Activated CD4-positive, CD25-positive, alpha-beta regulatory T cell treated with anti-CD3 and anti-CD28 coated beads, Interleukin-2, amount 50 U/mL, for 72 hours (primary cell): ENCODE data around the gene KAZN.

Source experiments
- DNase-seq: peaks from one replicate; pipeline ENCODE4 v3.0.0; 2021

Gene KAZN

DNA sequence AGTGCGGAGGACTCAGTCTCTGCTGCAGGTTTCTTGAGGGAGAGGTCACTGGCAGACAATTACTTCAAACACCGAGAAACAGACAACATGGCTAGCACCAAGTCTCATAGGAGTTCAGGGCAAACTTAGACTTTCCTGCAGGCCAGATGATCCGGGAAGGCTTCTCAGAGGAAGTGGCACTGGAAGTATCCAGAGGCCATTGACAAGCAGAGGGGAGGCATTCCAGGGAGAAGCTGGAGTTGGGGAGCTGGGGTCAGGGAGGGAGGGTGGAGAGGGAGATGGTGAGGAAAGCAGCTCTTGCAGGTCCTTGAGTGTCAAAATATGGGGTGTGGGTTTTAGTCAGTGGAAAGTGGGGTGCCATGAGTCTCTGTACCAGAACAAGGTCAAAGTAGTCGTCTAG is 147.9 kb downstream of the KAZN start:
- DNase-seq, result no peak

DNA sequence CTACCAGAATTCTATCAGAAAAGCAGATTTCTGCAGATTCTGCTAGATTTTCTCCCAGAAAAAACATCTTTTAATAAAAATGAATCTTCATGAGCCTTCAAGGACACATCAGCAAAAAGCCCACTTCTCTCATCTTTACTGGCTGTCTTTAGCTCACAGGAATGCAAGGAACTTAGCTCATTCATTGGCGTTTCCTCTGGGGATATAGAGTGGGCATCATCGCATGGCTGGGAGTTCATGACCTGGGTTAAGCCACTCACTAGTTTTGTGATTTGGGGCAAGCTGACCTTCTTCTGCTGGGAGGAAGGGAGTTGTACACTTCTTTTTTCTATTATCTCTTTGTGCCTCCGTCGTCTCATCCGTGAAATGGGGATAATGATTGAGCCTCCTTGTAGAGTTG is 149.7 kb downstream of the KAZN start:
- DNase-seq, result no peak

DNA sequence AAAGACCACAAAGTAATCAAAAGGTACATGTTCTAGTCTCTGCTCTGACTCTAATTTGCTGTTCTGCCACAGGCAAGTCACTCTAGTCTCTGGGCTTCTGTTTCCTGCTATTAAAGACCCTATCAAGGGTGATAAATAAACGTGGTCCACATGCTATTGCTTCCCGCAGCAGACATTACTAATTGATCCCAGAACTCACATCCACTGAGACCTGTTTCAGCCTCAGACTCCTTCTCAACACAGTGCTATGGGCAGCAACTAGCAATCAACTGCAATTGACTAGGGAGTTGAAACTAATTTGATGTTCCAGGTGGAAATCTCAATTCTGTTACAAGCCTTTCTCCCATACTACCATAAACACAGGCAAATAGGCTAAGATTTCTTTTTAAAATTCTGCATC is 150.5 kb downstream of the KAZN start:
- DNase-seq, result no peak

- no peak for DNase-seq
Measured at GRCh38 chr1:14750490-14750889, 152.0 kb downstream of the KAZN start.

DNA sequence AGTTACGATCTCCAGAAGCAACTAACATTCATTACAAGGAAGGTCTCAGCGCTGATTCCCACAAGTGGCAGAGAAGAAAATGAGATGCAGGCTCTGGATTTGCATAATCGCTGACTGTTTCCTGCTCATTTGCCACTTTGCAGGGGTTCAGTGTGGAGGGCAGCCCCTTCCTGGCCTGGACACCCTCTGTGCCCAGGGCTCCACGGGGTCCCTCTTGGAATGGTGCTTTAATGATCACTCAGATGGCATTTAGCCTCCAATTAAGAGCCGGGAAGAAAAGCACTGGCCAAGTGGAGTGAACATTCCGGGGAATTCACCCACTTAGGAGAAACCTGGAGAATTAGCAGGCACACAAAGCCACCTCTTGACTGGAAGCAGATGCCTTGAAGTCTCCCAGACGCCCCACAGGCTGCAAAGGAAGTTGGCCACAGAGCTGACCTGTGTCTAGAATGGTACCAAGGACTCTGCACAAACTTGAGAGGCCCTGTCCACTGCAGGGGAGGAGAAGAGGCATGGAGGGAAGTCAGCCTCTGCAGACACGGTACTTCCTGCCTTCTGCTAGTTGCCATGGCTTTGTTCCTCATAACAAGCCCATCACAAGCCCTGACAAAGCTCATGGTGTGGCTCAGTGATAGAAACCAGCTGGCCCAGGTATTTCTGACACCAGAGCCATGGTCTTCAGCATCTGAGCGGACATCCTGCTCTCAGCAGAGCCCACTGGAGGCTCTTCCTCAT is 157.2 kb downstream of the KAZN start:
- no peak for DNase-seq

- no peak for DNase-seq
Measured at GRCh38 chr1:14756589-14757285, 158.3 kb downstream of the KAZN start.

DNA sequence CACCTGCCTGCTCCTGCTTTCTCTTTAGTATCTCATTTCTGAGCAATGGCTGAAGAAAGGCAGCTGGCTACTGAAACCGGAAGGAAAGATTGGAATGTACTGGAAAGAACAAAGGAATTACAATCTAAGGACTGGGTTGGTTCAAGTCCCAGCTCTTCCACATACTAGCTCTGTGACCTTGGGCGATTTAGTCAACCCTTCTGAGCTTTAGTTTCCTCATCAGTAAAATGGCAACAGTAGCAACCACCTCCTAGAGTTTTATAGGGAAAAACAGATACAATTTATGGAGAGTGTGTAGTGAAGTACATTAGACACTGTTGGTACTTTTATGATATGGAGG is 158.8 kb downstream of the KAZN start:
- no peak for DNase-seq

- DNase-seq, result no peak
Measured at GRCh38 chr1:14759042-14759818, 160.7 kb downstream of the KAZN start.

DNA sequence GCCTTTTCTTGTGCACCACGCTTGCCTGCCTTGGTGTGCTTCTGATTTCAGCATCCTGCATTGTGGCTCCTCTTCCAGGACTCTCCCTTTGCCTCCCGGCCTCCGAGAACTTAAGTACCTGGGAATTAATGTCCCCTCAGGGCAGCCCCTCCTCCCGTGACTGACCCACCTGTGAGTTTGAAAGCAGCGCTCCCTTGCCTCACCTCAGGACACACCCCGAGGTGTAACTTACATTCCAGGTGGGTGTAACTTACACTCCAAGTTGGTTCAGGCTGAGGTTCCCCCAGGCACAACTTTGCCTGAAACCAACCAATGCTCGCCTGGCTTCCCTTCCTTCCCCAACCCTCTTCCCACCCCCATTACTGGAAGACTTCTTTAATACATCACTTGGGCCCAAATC is 161.4 kb downstream of the KAZN start:
- no peak for DNase-seq

DNA sequence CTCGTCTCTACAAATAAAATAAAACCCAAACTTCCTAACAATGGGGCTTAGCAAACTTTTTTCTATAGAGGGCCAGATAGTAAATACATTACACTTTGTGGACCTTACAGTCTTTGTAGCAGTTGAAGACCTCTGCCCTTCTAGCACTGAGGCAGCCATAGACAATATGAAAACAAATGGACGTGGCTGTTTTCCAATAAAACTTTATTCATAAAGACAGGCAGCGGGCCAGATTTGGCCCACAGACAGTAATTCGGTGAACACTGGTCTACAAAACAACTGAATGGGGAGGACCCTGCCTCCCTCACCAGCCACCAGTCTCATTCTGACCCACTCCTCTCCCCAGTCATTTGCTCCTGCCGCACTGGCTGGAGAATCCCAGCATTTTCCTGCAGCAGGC is 162.3 kb downstream of the KAZN start:
- DNase-seq, result no peak

- DNase-seq, result no peak
Measured at GRCh38 chr1:14761291-14762153, 163.0 kb downstream of the KAZN start.

GRCh38 chr1:14763977-14764376 is 165.5 kb downstream of the KAZN start:
- DNase-seq, result no peak

DNA sequence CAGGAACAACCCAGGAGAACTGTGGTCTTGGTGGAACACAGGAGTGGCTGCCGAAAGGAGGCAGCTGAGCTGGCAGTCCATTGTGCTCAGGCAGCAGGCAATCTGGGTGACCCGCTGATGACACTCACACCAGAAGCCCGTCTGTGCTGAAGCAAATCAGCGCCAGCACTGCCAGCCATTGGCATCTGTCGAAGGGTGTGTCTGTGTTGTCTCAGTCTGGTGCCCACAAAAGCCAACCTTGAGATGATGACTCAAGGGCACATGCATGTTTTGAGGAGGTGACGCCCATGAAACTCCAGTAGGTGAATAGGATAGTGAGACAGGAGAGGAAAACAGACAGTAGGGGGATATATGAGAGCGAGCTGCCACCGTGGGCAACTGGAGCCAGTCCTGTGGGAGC is 167.3 kb downstream of the KAZN start:
- no peak for DNase-seq

DNA sequence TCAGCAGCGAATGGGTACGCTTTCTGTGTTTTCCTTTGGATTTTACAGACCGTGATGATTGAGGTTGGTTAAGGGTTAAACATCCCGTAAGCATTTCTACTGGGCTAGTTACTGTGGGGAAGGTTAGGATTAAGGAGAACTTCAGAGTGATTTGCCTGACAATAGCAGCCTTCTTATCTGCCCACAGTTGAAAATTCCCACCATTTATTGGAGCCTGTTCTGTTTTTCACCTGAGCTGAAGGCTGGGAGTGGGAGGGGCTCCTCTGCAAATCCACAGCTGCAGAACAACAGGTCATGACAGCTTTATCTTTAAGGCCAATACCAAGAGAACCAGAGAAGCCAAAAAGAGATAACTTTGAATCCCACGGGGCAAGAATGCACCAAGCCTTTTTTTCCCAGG is 168.6 kb downstream of the KAZN start:
- no peak for DNase-seq

DNA sequence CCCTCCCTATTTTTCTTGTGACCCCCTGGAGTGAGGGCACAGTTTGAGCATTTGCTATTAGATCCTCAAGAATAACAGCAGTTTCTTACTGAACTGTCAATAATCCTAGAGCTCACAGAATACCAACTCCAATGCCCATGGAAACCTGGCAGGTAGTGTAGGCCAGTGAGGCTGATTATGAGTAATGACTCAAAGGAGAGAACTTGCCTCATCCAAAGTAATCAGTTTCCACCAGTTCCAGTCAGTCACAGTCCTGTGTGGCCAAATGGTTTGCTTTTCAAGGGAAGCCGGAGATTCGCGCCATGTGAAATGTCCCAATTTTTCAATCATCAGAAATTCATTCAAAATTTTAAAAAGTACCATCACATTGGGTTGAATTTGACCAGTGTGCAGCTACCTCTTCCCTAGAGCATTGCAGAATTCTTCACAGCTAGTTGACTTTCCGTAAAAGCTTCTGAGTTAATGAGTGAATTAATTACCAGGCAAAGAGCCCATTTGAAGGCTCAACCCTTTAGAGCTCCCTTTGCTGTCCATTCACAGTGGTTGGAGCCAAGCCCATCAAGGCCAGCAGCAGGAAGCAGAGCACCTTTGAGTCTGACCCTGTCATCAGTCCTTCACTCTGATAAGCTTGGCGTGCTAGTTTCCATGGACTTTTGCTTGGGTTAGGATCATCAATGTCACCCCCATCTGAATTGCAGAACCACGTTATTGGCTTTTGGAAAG is 170.3 kb downstream of the KAZN start:
- no peak for DNase-seq

GRCh38 chr1:14769486-14770274 is 171.2 kb downstream of the KAZN start:
- no peak for DNase-seq

DNA sequence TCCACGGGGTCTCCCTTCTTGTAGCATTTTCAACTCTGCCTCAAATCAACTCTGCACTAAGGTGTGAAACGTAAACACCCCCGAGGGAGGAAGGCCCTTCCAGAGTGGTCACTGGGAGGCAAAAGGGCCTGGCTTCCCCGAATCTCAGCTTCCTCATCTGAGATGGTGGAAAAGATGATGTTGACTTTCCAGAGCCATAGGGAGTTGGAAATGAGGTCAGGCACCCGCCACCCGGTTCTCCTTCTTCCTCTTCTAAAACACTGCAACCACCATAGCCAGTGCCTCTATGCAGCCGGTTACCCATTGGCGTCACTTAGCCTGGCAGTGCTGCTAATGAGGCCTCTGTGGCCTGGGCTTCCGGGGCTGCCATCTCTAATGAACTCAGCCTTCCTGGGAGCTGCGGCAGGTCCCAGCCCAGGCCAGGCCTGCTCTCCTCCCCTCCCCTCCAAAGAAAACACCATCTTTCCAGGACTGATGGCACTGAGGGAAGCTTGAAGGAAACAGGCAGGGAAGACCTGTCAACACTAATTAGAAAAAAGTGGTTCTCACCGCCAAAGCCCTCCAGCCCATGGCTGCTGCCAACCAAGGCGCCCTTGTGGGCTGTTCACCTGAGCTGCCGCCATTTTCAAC is 175.0 kb downstream of the KAZN start:
- DNase-seq, result no peak

DNA sequence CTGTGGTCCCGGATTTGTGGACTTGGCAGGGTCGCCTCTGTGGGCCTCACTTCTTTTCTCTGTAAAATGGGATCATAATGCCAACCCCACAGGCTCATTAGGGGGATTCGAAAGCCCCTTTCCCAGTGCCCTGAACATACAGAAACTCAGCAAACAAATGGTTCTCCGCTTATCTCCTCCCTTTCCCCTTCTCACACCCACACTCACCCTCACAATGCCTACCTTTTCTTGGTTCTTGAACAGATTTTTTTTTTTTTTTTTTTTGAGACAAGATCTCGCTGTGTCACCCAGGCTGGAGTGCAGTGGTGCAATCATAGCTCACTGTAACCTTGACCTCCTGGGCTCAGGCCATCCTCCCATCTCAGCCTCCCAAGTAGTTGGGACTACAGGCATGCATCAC is 175.7 kb downstream of the KAZN start:
- DNase-seq, result no peak

DNA sequence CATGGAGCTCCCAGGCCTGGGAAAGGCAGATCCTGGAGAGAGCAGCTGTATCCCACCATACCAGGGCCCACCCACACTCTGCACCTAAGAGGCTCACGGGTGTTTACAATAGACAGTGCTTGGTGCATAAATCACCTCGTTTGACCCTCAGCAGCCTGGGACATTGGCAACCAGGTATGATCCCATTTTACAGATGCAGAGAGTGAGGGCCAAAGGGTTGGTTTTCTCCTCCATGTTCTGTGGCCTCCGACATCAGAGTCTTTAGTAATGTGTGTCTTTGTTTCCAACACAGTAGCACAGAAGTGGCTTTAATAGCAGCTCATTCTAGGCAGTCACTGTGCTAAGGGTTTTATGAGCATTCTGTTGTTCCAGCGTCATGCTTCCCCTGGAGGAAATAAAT is 176.5 kb downstream of the KAZN start:
- no peak for DNase-seq

DNA sequence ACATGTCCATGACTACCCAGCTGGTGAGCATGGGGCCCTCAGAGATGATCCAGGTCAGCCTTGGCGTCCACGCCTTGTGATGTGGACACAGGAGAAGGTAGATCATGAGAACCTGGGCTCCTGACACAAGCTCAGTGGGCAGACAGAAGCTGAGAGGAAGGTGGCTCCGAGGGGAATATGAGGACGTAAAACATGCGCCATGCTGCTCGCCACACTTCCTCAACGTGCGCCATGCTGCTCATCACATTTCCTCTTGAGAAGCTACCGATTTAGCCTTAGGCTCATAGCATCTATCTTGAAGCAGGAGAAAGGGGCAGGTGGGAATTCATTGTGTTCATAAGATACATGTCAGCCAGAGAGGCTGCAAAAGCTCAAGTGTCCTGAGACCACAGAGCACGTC is 176.9 kb downstream of the KAZN start:
- no peak for DNase-seq
